ENCODE data around the gene WDR70.
"Not testable (repeated sequence)": the region's sequence is repeated elsewhere in the genome, so short reads cannot be mapped to it uniquely, and the experiment has no call there.

Gene WDR70

GRCh38 chr5:37575541-37576489 is 196.7 kb downstream of the WDR70 start:
- DNase-seq = no peak

GRCh38 chr5:37576552-37576951 is 197.4 kb downstream of the WDR70 start:
- DNase-seq = no peak

DNA sequence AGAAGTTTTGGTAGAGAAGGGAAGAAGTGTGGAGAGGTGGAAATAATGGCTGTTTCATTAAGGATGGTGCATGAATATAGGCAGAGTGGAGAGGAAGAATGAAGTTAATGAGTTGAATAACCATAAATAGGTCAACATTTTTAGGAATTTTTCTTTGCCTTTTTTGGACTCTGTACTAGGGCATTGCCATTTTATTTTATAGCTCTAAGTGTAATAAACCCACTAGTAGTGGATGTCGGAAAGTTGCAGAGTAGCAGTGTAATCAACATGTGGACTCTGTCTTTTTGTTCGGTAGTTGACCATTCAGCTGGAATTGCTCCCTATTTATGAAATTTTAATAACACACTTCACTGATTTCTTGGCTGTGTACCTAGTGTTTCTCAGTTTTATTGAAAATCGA is 199.1 kb downstream of the WDR70 start:
- no peak for DNase-seq

DNA sequence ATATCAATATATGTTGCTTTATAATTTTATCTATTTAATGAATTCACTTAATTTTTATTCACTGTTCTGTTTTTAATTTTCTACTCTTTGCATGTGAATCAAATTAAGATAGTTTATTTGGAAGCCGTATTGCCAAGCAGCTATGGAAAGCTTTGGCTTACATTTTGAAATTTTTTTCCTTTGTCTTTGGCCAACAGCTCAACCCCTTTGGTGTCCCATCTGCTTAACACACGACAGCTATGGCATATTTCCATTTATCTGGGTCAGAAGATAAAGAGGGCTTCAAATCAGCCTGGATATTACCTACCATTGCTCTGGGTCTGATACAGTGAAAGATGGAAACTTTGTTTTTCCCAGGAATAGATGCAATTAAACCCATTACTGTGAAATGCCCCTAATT is 201.0 kb downstream of the WDR70 start:
- DNase-seq = no peak

DNA sequence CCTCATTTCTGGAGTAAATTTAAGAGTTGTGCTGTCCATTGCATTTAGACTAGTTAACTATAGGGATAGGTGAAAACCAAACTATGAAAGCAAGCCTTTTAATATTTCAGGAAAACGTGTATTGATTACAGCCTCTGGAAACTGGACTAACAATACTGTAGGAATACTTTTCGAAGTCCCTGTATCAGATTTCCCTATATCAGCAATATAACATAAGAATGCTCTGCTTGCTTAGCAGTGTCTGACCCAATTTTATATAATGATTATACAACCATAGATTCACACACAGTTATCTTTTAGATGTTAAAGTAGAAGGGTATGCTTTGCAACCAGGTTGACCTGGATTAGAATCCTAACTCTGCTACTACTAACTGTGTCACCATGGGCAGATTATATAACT is 203.1 kb downstream of the WDR70 start:
- DNase-seq = no peak

- DNase-seq = not testable (repeated sequence)
These were observed 214.2 kb downstream of the WDR70 start for GRCh38 chr5:37593292-37593691.

DNA sequence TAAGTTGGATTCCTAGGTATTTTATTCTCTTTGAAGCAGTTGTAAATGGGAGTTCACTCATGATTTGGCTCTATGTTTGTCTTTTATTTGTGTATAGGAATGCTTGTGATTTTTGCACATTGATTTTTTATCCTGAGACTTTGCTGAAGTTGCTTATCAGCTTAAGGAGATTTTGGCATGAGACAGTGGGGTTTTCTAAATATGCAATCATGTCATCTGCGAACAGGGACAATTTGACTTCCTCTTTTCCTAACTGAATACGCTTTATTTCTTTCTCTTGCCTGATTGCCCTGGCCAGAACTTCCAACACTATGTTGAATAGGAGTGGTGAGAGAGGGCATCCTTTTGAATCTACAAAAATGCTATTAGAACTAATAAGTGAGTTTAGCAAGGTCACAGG is 215.7 kb downstream of the WDR70 start:
- not testable (repeated sequence) for DNase-seq

GRCh38 chr5:37598733-37599132 is 219.6 kb downstream of the WDR70 start:
- no peak for DNase-seq

DNA sequence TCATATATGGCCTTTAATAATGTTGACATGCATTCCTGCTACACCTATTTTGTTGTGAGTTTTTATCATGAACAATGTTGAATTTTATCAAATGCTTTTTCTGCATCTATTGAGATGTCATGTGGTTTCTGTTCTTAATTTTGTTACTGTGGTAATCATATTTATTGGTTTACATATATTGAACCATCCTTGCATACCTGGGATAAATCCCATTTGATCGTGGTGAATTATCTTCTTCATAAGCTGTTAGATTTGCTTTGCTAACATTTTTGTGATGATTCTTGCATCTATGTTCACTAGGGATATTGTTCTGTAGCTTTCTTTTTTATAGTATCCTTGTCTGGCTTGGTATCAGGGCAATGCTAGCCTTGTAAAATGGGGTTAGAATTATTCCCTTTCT is 222.0 kb downstream of the WDR70 start:
- no peak for DNase-seq

GRCh38 chr5:37603072-37603471 is 224.0 kb downstream of the WDR70 start:
- DNase-seq = no peak

DNA sequence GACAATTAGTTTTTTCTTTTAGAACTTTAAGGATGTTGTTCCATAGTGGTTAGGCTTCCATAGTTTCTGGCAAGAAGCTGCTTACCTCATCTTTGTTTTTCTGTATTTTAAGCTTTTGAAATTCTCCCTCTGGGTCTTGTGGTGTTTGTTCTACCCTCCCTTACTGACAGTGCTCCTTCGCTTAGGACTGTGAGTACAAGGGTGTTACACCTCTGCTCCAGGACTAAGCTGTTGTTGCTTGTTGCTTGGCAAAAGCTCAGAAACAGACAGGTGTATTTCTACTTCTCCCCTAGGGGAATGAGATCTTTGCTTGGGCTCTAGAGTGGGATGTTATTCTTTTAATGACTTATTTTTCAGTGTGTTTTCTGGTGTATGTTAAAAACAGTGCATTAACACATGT is 225.2 kb downstream of the WDR70 start:
- DNase-seq = peak; percentile 2

DNA sequence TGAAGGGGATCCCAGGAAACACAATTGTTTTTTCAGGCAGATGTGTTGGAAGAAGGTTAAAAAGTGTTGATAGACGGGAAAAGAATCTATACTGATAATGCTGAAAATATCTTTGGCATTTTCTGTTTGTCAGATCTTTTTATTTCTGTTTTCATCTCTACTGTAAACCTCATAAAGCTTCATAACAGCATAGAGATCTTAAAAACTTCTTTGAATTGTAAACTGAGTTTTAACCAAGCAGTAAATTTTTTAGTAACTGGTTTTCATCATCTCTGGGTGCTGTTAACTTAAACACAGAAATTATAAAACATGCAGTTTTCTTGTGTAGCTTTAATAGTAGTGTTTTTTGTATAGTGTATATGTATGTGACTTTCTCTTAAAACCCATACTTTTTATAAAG is 227.0 kb downstream of the WDR70 start:
- no peak for DNase-seq

DNA sequence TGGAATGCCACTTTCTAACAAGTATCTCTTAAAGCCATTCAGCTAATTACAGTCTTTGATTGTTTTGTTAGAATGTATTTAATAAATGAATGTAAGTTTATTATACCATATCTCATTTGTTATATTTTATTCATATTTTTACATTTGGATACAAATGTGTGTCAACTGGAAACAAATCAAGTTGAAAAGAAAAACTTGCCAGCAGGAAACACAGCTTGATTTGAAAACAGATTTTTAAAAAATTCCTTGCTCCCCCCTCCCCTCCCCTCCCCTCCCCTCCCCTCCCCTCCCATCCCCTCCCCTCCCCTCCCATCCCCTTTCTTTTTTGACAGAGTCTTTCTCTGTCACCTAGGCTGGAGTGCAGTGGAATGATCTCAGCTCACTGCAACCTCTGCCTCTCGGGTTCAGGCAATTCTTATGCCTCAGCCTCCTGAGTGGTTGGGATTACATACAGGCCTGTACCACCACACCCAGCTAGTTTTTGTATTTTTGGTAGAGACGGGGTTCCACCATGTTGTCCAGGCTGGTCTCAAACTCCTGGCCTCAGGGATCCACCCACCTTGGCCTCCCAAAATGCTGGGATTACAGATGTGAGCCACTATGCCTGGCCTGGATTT is 227.6 kb downstream of the WDR70 start:
- no peak for DNase-seq

DNA sequence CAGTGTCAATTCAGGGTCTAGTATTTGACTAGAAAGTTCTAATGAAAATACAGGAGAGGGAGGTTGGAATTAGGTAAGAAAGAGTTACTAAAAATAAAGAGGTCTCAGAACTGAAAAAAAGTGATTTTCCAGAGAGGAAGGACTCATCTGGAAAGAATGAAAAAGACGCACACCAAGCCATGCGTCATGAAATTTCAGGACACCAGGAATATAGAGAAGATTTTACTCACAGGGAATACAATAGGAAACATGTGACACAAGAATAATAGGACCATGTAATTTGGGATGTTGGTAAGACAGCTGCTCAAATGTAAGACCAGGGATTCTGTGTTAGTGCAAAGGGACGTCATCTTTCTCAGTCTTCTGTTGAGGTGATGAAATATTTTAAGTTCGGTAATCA is 236.1 kb downstream of the WDR70 start:
- DNase-seq = no peak

DNA sequence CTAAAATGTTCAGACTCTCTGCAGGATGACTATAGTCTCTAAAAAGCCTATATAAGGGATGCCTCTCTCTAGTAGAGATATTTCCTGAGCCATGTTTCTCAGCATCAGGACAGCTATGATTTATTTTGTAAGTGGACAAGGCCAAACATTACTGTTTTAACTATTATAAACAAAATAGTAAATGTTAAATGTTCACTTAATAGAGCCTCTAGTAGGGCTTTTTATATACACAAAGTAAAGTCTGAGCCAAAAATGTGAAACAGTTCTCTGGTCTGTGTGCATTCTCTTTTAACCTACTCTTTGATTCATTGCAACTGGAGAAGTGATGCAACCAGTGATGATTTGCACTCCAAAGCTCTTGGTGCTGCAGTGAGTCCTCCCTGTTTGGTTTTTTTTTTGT is 240.2 kb downstream of the WDR70 start:
- no peak for DNase-seq

DNA sequence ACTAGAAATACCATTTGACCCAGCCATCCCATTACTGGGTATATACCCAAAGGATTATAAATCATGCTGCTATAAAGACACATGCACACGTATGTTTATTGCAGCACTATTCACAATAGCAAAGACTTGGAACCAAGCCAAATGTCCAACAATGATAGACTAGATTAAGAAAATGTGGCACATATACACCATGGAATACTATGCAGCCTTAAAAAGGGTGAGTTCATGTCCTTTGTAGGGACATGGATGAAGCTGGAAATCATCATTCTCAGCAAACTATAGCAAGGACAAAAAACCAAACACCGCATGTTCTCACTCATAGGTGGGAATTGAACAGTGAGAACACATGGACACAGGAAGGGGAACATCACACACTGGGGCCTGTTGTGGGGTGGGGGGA is 243.2 kb downstream of the WDR70 start:
- not testable (repeated sequence) for DNase-seq

DNA sequence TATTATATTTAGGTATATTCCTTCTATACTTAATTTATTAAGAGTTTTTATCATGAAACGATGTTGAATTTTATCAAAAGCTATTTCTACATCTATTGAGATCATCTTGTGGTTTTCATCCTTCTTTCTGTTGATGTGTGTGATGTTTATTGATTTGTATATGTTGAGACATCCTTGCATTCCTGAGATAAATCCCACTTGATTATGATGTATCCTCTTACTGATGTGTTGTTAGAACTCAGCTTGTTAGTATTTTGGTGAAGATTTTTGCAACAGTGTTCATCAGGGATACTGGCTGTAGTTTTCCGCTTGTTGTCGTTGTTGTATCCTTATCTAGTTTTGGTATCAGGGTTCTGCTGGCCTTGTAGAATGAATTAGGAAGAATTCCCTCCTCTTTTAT is 247.1 kb downstream of the WDR70 start:
- no peak for DNase-seq

DNA sequence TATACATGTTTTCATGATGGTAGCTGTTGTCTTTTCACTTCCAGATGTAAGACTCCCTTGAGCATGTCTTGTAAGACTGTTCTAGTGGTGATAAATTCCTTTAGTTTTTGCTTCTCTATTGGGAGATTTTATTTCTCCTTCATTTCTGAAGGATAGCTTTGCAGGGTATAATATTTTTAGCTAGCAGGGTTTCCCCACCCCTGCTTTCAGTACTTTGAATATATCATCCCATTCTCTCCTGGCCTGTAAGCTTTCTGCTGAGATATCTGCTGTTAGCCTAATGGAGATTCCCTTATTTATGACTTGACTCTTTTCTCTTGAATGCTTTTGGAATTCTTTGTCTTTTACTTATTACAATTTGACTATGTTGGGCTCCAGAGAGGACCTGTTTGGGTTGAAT is 249.8 kb downstream of the WDR70 start:
- no peak for DNase-seq

DNA sequence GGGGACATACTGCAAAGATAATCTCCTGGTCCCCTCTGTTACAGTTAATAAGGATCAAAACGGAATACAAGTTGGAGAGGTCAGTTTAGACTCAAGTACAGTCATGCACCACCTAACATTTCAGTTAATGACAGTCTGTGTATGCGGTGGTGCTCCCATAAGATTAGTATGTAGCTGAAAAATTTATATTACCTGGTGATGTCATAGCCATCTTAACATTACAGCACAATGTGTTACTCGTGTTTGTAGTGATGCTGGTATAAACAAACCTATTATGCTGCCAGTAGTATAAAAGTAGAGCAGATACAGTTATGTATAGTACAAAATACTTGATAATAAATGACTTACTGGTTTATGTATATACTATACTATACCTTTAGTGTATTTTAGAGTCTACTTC is 252.8 kb downstream of the WDR70 start:
- no peak for DNase-seq

GRCh38 chr5:37637165-37637845 is 258.2 kb downstream of the WDR70 start:
- DNase-seq = no peak

DNA sequence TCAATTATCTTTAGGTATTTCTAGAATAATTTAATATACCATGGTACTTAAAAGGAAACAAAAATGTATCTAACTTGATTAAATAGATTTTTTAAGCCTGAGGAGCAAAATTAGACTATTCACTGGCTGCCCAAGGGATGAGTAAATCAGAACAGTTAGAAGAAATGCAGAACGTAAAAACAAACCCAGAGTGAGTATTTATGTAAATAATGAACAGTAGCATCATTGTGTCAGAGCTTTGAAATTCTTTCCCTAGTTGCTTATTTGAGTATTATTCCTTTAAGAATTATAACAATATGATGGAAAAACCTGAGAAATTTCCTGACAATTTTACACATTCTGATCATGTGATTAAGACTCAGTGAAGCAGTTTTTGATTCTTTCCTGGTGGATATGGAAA is 259.8 kb downstream of the WDR70 start:
- DNase-seq = no peak

DNA sequence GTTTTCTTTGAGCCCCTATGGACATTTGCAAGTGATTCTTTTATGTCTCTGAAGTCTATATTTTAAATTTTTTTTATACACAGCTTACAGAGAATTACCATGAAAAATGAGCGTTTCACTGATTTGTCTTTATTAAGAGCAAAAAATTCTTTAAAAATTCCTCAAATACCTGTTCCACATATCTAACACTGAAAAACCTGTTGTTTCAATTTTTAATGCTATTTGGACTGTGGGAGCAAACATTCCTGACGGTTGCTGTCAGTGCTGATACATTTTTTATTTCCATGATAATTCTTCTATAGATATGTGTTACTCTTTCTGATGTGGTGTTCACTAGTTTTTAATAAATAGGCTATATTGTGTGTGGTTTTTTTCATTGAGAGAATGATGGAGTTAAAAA is 261.0 kb downstream of the WDR70 start:
- DNase-seq = no peak

- no peak for DNase-seq
These were observed 262.8 kb downstream of the WDR70 start for GRCh38 chr5:37641933-37642332.

- DNase-seq = no peak
These were observed 266.6 kb downstream of the WDR70 start for GRCh38 chr5:37645707-37646106.

All from DMS53 (cell line).